Gastroesophageal sphincter (tissue), 3 donors: Measurements from ENCODE around the gene SLC7A7.

Experiments used
- EP300 ChIP-seq: sonication (generic); formaldehyde crosslinking; IDR thresholded peaks from one replicate; pipeline ENCODE4 v1.6.1; 2017; ENCODE audit warnings: antibody characterized with exemption, mild to moderate bottlenecking
- TF ChIP-seq, protein P1 (sequence below), 4 experiments: fragments of 200-600 bp in 2 of 4; fragments of 450-650 bp in 2 of 4; sonication (generic) in 1 of 4; IDR thresholded peaks; one replicate each; pipeline ENCODE4 v1.5.1; 2017 to 2019; ENCODE audit warnings: antibody characterized with exemption in 4 of 4, mild to moderate bottlenecking in 2 of 4, moderate library complexity in 2 of 4

DNA sequence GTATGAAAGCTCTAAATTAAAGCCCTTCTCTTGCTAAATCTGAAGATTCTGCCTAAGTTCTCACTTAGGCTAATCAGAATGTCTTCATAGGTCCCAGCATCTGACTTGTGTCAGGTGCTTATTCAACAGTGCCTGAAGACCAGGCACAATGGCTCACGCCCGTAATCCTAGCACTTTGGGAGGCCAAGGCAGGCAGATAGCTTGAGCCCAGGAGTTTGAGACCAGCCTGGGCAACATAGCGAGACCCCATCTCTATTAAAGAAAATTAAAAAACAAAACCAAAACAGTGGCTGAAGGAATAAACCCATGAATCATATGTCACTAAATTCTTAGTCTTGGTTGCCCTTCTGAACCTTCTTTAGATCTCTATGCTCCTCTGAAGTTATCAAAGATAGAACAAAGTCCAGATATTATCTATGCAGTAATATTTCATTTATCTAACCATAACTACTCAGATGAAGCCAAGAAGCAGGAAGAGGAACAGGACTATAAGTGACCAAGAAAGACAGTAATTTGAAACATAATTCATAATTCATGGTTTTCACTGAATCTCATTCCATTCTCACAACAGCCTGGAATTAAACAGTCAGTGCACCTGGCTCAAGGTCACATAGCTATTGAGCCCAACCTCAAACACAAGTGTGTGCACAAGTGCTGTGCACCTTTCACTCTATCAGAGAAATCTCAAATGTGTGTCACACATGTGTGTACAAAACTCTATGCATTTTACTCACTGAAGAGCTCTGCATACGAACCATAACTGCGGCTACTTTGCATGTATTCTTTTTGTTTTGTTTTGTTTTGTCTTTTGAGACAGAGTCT lies 6.6 kb downstream of the SLC7A7 start:
- TF ChIP-seq, protein P1, sequence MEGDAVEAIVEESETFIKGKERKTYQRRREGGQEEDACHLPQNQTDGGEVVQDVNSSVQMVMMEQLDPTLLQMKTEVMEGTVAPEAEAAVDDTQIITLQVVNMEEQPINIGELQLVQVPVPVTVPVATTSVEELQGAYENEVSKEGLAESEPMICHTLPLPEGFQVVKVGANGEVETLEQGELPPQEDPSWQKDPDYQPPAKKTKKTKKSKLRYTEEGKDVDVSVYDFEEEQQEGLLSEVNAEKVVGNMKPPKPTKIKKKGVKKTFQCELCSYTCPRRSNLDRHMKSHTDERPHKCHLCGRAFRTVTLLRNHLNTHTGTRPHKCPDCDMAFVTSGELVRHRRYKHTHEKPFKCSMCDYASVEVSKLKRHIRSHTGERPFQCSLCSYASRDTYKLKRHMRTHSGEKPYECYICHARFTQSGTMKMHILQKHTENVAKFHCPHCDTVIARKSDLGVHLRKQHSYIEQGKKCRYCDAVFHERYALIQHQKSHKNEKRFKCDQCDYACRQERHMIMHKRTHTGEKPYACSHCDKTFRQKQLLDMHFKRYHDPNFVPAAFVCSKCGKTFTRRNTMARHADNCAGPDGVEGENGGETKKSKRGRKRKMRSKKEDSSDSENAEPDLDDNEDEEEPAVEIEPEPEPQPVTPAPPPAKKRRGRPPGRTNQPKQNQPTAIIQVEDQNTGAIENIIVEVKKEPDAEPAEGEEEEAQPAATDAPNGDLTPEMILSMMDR (IDR thresholded peaks at IDR 0.05): no peak
- no peak for TF ChIP-seq EP300
